ENCODE measurements around the gene ABCD1. TPM values are rescaled to one million over a fixed set of nuclear protein-coding genes. Genes with fewer than 3 reads are reported as not detected.

ABCD1 gene
- total RNA-seq, 1 donor from 2014 or later, result 13.1 TPM

- intact Hi-C loops (cut with micrococcal nuclease), result no loop called here
Measured at GRCh38 chrX:153771415-153772315, 47.0 kb downstream of the ABCD1 start.

- intact Hi-C loops (cut with micrococcal nuclease), result no loop called here
Measured at GRCh38 chrX:153772316-153773217, 47.9 kb downstream of the ABCD1 start.

- intact Hi-C loops (cut with micrococcal nuclease), result no loop called here
Measured at GRCh38 chrX:153773218-153773611, 48.6 kb downstream of the ABCD1 start.

GRCh38 chrX:153773741-153774575 is 49.3 kb downstream of the ABCD1 start:
- intact Hi-C loops (cut with micrococcal nuclease), result no loop called here

- intact Hi-C loops (cut with micrococcal nuclease), result no loop called here
Measured at GRCh38 chrX:153774576-153775292, 50.1 kb downstream of the ABCD1 start.

GRCh38 chrX:153775293-153776119 is 50.9 kb downstream of the ABCD1 start:
- intact Hi-C loops (cut with micrococcal nuclease), result no loop called here

GRCh38 chrX:153776120-153776599 is 51.5 kb downstream of the ABCD1 start:
- intact Hi-C loops (cut with micrococcal nuclease), result no loop called here

GRCh38 chrX:153776611-153777045 is 52.0 kb downstream of the ABCD1 start:
- intact Hi-C loops (cut with micrococcal nuclease), result no loop called here

- intact Hi-C loops (cut with micrococcal nuclease), result no loop called here
Measured at GRCh38 chrX:153777261-153778090, 52.8 kb downstream of the ABCD1 start.

- intact Hi-C loops (cut with micrococcal nuclease), result no loop called here
Measured at GRCh38 chrX:153778181-153778580, 53.5 kb downstream of the ABCD1 start.

- intact Hi-C loops (cut with micrococcal nuclease), result no loop called here
Measured at GRCh38 chrX:153778684-153779101, 54.0 kb downstream of the ABCD1 start.

- intact Hi-C loops (cut with micrococcal nuclease), result no loop called here
Measured at GRCh38 chrX:153779891-153780677, 55.4 kb downstream of the ABCD1 start.

GRCh38 chrX:153780678-153781427 is 56.2 kb downstream of the ABCD1 start, which contains the start of gene SRPK3:
Gene SRPK3 (plus strand): TSS chrX:153781041. CDS start chrX:153781087, 46 bp downstream.
- intact Hi-C loops (cut with micrococcal nuclease), result no loop called here

GRCh38 chrX:153781428-153782047 is 56.9 kb downstream of the ABCD1 start:
- intact Hi-C loops (cut with micrococcal nuclease), result no loop called here

- intact Hi-C loops (cut with micrococcal nuclease), result no loop called here
Measured at GRCh38 chrX:153782313-153782712, 57.7 kb downstream of the ABCD1 start.

GRCh38 chrX:153782871-153783270 is 58.2 kb downstream of the ABCD1 start:
- intact Hi-C loops (cut with micrococcal nuclease), result no loop called here

Data from T-helper 2 cell treated with Interferon-gamma antibody and Interleukin-4, amounts not matched to agents 100 ng/mL and 5 ng/mL, for 36 hours (primary cell).